WERI-Rb-1 (cell line): ENCODE data around the gene ZMYND10.
A peak's percentile ranks its signal among the peaks of the same experiment; 100 is the strongest.

Experiments used
- DNase-seq: peaks from one replicate; pipeline ENCODE4 v3.0.0-alpha.2; 2020
- H3K27ac ChIP-seq: fragments of 250-450 bp; sonication (Bioruptor Pico); 2 replicates; pipeline ENCODE4 v1.5.1; 2020; ENCODE audit warnings: mild to moderate bottlenecking, moderate library complexity
- H3K27me3 ChIP-seq: fragments of 250-450 bp; sonication (Bioruptor Pico); 2 replicates; pipeline ENCODE4 v1.5.1; 2021; ENCODE audit warnings: mild to moderate bottlenecking, low read depth, moderate library complexity; ENCODE audit not compliant: insufficient read depth, severe bottlenecking
- H3K36me3 ChIP-seq: fragments of 250-450 bp; sonication (Bioruptor Pico); 2 replicates; pipeline ENCODE4 v1.5.1; 2020; ENCODE audit warnings: mild to moderate bottlenecking, moderate library complexity
- H3K4me3 ChIP-seq: 2 replicates; pipeline ENCODE4 v1.5.1; 2011; ENCODE audit warnings: low read depth, mild to moderate bottlenecking, control low read depth, low read length
- H3K9me3 ChIP-seq: fragments of 250-450 bp; sonication (Bioruptor Pico); 2 replicates; pipeline ENCODE4 v1.5.1; 2021; ENCODE audit warnings: mild to moderate bottlenecking, moderate library complexity; ENCODE audit not compliant: severe bottlenecking
- TF ChIP-seq, protein P1 (sequence below): IDR thresholded peaks from 2 replicates; pipeline ENCODE4 v1.5.1; 2011; ENCODE audit warnings: low read depth, mild to moderate bottlenecking, control low read depth, inconsistent platforms, low read length

Gene ZMYND10

DNA sequence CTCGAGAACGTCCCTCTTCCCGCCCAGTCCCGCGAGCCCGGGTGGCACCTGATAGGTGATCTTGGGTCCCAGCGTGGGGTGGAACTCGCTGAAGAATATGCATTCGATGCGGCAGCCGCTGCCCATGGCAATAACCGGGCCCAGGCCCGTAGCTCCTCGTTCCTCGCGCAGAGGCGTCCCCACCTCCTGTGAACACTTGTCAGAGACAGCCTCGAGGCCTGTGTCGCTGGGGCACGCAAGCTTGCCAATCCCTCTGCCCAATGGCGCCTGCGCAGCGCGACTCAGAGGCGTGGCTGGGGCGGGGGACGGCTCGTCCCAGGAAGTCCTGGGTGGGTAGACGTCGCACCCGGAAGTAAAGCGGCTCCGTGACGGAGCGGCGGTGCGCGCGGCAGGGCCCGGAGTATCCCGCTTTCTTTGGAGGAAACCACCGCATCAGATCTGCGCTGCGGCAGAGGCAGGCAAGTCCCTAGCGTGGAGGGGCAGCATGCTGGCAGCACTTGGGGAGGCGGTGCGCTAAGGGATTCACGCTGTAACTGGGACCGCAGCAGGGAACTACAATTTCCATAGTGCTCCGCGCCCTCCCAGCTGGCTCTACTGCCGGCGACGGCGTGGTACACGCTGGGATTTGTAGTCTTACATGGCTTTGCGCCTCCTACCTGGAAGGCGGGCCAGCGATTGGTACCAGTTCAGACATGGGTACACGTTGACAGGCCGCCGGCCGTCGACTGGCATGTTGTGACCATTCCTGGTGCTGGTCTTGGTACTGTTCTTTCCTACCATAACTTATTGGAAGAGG lies 5.2 kb upstream of the ZMYND10 start, which contains the start of the genes CYB561D2 and NPRL2:
Gene CYB561D2, plus strand, starts transcription at position 336 of the 796 bp plus-strand sequence. CDS start 572 bp downstream, outside the sequence.
Gene NPRL2, minus strand, starts transcription at position 249 of the 796 bp plus-strand sequence. Its CDS starts 123 bp downstream, at position 126.
- Histone ChIP-seq H3K36me3 (peaks cover 55% of the 10 kb centered on the region), H3K27me3 (no peaks in the 10 kb centered on the region), H3K9me3 (no peaks in the 10 kb centered on the region), H3K27ac (peak within 1 kb of the TSS; percentile 83), H3K4me3 (peak within 1 kb of the TSS; percentile 87)
- DNase-seq: peak; percentile 98
- TF ChIP-seq, protein P1, sequence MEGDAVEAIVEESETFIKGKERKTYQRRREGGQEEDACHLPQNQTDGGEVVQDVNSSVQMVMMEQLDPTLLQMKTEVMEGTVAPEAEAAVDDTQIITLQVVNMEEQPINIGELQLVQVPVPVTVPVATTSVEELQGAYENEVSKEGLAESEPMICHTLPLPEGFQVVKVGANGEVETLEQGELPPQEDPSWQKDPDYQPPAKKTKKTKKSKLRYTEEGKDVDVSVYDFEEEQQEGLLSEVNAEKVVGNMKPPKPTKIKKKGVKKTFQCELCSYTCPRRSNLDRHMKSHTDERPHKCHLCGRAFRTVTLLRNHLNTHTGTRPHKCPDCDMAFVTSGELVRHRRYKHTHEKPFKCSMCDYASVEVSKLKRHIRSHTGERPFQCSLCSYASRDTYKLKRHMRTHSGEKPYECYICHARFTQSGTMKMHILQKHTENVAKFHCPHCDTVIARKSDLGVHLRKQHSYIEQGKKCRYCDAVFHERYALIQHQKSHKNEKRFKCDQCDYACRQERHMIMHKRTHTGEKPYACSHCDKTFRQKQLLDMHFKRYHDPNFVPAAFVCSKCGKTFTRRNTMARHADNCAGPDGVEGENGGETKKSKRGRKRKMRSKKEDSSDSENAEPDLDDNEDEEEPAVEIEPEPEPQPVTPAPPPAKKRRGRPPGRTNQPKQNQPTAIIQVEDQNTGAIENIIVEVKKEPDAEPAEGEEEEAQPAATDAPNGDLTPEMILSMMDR: no peak

DNA sequence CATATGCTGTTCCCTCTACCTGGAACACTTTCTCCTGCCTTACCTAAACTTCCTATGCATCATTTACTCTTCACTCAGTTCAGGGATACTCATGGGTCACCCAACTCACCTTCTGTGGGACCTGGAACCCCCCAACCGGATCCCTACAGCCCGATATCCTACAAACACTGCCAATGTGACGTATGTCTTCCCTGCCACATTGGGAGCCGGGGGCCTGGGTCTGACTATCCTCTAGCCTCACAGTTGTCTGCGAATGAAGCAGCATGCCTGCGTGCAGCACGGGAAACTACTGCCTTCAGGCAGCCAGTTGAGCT lies 4.6 kb upstream of the ZMYND10 start:
- no peaks in the 10 kb centered on the region for H3K27me3 ChIP-seq
- no peak for DNase-seq
- H3K27ac ChIP-seq: peak overlapping the region; percentile 83
- H3K9me3 ChIP-seq: no peaks in the 10 kb centered on the region
- peak overlapping the region; percentile 87 for H3K4me3 ChIP-seq
- TF ChIP-seq, protein P1: no peak
- peaks cover 50% of the 10 kb centered on the region for H3K36me3 ChIP-seq

DNA sequence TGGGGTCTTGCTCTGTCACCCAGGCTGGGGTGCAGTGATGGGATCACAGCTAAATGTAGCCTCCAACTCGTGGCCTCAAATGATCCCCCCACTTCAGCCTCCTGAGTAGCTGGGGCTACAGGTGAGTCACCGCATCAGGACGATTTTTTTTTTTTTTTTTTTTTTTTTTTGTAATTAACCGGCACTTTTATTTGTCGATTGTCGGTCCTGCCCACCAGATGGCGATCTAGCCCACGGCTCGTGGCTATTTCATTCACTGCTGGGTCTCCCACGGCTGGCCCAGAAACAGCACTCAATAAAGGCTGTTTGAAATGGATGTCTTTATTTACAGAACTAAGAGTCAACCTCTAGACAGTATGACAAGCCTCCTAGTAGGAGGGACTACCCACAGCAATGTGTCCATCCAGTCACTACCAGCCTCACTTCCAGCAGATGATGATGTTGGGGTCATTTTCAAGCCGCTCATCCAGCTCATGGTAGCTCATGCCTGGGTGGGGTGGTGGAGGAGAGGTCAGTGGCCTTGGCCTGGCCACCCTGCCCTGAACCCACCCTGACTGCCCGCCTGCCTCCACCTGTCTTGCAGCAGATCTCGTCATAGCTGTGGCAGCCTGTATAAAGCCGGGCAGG lies 1.8 kb upstream of the ZMYND10 start:
- Histone ChIP-seq H3K9me3 (no peaks in the 10 kb centered on the region), H3K4me3 (no peak overlapping the region), H3K27me3 (no peaks in the 10 kb centered on the region), H3K27ac (no peak overlapping the region), H3K36me3 (peaks cover 28% of the 10 kb centered on the region)
- TF ChIP-seq, protein P1: peak; percentile 51
- peak; percentile 66 for DNase-seq

DNA sequence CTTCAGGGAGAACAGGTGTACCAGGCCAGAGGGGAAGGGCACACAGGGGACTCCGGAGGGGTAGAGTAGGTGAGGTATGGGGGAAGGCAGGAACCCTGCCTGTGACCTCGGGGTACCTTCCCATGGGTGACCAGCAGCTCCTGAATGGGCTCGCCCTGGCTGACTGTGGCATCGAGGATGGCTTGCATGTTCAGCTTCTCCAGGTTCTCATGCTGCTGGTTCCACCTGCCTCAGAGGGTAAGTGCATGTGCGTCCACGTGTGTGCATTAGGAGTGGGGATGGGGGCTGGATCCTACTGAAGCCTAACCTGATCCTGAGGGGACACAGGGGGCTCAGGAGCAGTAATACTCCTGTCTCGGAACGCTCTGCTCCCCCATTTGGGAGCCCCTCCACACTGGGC lies 524 bp downstream of the ZMYND10 start:
- Histone ChIP-seq H3K27ac (no peak overlapping the region), H3K9me3 (no peaks in the 10 kb centered on the region), H3K36me3 (peaks cover 28% of the 10 kb centered on the region), H3K4me3 (peak overlapping the region; percentile 46), H3K27me3 (no peaks in the 10 kb centered on the region)
- DNase-seq: no peak
- TF ChIP-seq, protein P1: no peak

DNA sequence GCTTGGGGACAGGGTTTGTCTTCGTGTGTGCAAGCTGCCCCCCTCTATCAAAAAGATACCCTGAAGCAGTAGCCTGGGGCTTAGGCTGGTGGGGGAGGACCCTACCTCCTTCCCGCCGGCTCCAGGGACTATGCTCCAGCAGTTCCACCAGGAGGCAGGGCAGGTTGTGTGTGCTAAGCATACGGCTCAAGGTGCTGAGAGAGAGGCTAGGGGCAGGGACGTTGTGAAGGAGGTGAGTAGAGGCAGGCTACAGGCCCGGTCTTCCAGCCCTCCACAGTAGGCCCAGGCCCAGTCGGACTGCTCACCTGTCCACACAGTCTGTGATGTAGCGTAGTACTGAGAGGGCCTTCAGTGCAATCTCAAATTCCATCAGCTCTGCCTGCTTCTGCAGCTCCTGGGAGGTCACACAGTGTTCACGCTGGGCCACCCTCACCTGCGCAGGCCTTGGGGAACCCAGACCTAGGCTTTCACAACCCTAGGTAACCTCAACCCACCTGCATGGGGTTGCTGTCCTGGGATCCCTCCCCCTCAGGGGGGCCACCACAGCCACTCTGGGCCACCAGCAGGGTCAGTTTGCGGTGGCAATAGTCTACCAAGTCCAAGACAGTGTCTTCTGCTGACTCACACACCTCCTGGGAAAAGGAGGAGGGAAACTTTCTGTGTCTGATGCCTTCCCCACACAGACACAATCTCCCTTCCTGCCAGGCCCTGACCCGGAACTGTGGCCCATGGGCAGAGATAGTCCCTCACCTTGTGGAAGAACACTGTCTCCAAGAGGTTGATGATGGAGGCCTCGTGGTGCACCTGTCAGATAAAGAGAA lies 2.5 kb downstream of the ZMYND10 start:
- TF ChIP-seq, protein P1: peak; percentile 66
- peak; percentile 64 for DNase-seq
- Histone ChIP-seq H3K9me3 (no peaks in the 10 kb centered on the region), H3K36me3 (peaks cover 12% of the 10 kb centered on the region), H3K27me3 (no peaks in the 10 kb centered on the region), H3K27ac (no peak overlapping the region), H3K4me3 (no peak overlapping the region)
